Testis (tissue), 2 donors: ENCODE measurements around the gene TBC1D4.

Experiments
- CTCF ChIP-seq, 3 experiments: fragments of 450-650 bp in 2 of 3; fragments of 200-600 bp in 1 of 3; sonication (generic) in 1 of 3; IDR thresholded peaks; one replicate each; pipeline ENCODE4 v1.5.1; 2016 to 2019; ENCODE audit warnings: antibody characterized with exemption in 3 of 3, mild to moderate bottlenecking in 2 of 3, moderate library complexity in 1 of 3
- POLR2A ChIP-seq: fragments of 450-650 bp; IDR thresholded peaks from one replicate; pipeline ENCODE4 v1.6.1; 2017; ENCODE audit warnings: antibody characterized with exemption, mild to moderate bottlenecking, moderate library complexity

GRCh38 chr13:75473468-75473867 lies 8.5 kb downstream of the TBC1D4 start:
- TF ChIP-seq POLR2A (no peak), CTCF (IDR thresholded peaks at IDR 0.05) (no peak)
